Measurements from ENCODE around the gene RFX6. TPM values are rescaled to one million over a fixed set of nuclear protein-coding genes. Genes with fewer than 3 reads are reported as not detected.

RFX6 gene
- total RNA-seq, 1 donor from 2014 or later, result not detected

- no peak overlapping the region for H3K9ac ChIP-seq (ENCODE audit: low read length)
- H3K36me3 Mint-ChIP-seq (ENCODE audit: low read depth, unreplicated experiment), result no peaks in the 10 kb centered on the region
- no peak for DNase-seq (ENCODE audit: low read depth)
- H2AFZ ChIP-seq (ENCODE audit: low read depth, low read length), result no peak overlapping the region
- no peak overlapping the region for H3K27ac ChIP-seq (ENCODE audit: low read depth, low read length)
- H3K4me1 Mint-ChIP-seq (ENCODE audit: low read depth, unreplicated experiment), result no peaks in the 10 kb centered on the region
- no peak overlapping the region for H3K4me3 ChIP-seq (ENCODE audit: insufficient read depth, low read depth, low read length)
- no peak overlapping the region for H3K4me3 Mint-ChIP-seq (ENCODE audit: unreplicated experiment)
- no peak overlapping the region for H3K4me2 ChIP-seq (ENCODE audit: low read length)
- TF ChIP-seq CTCF (IDR thresholded peaks at IDR 0.05; ENCODE audit: insufficient read depth, low read depth, low read length), result no peak
- TF ChIP-seq EZH2 (IDR thresholded peaks at IDR 0.05; ENCODE audit: insufficient read depth, low read length), result no peak
- no peaks in the 10 kb centered on the region for H3K27me3 Mint-ChIP-seq (ENCODE audit: low read depth, unreplicated experiment)
- H3K9me3 ChIP-seq (ENCODE audit: insufficient read depth, low read depth, low read length), result no peaks in the 10 kb centered on the region
- no peaks in the 10 kb centered on the region for H3K79me2 ChIP-seq (ENCODE audit: insufficient read depth, low read length)
- H3K36me3 ChIP-seq (ENCODE audit: insufficient read depth, low read length), result no peaks in the 10 kb centered on the region
- FAIRE-seq, result no peak
- no peaks in the 10 kb centered on the region for H3K9me3 Mint-ChIP-seq (ENCODE audit: unreplicated experiment)
- H3K27me3 ChIP-seq (ENCODE audit: insufficient read depth, low read length), result no peaks in the 10 kb centered on the region
- no peaks in the 10 kb centered on the region for H4K20me1 ChIP-seq (ENCODE audit: insufficient read depth, low read length)
- H3K4me1 ChIP-seq (ENCODE audit: insufficient read depth, low read length), result no peaks in the 10 kb centered on the region
- H3K27ac Mint-ChIP-seq (ENCODE audit: unreplicated experiment), result no peak overlapping the region
These were observed 54.4 kb downstream of the RFX6 start for GRCh38 chr6:116931456-116931855.

GRCh38 chr6:116932496-116932895 lies 55.5 kb downstream of the RFX6 start:
- no peaks in the 10 kb centered on the region for H3K36me3 Mint-ChIP-seq (ENCODE audit: low read depth, unreplicated experiment)
- no peaks in the 10 kb centered on the region for H3K9me3 Mint-ChIP-seq (ENCODE audit: unreplicated experiment)
- H3K4me1 Mint-ChIP-seq (ENCODE audit: low read depth, unreplicated experiment), result no peaks in the 10 kb centered on the region

More at GRCh38 chr6:116932496-116932895, 55.5 kb downstream of the RFX6 start:
- Histone ChIP-seq H3K9ac (ENCODE audit: low read length) (no peak overlapping the region), H3K4me3 (ENCODE audit: insufficient read depth, low read depth, low read length) (no peak overlapping the region), H3K27ac (ENCODE audit: low read depth, low read length) (no peak overlapping the region), H3K27me3 (ENCODE audit: insufficient read depth, low read length) (no peaks in the 10 kb centered on the region), H4K20me1 (ENCODE audit: insufficient read depth, low read length) (no peaks in the 10 kb centered on the region), H2AFZ (ENCODE audit: low read depth, low read length) (no peak overlapping the region), H3K4me2 (ENCODE audit: low read length) (no peak overlapping the region), H3K79me2 (ENCODE audit: insufficient read depth, low read length) (no peaks in the 10 kb centered on the region), H3K4me1 (ENCODE audit: insufficient read depth, low read length) (no peaks in the 10 kb centered on the region), H3K9me3 (ENCODE audit: insufficient read depth, low read depth, low read length) (no peaks in the 10 kb centered on the region), H3K36me3 (ENCODE audit: insufficient read depth, low read length) (no peaks in the 10 kb centered on the region)
- H3K27me3 Mint-ChIP-seq (ENCODE audit: low read depth, unreplicated experiment), result no peaks in the 10 kb centered on the region
- TF ChIP-seq EZH2 (IDR thresholded peaks at IDR 0.05; ENCODE audit: insufficient read depth, low read length) (no peak), CTCF (IDR thresholded peaks at IDR 0.05; ENCODE audit: insufficient read depth, low read depth, low read length) (no peak)
- H3K4me3 Mint-ChIP-seq (ENCODE audit: unreplicated experiment), result no peak overlapping the region
- FAIRE-seq (no peak), DNase-seq (ENCODE audit: low read depth) (no peak)
- no peak overlapping the region for H3K27ac Mint-ChIP-seq (ENCODE audit: unreplicated experiment)
